Stimulated activated CD8-positive, alpha-beta memory T cell treated with anti-CD3 and anti-CD28 coated beads, Interleukin-7, amount 100 ng/mL, for 48 hours (primary cell): ENCODE results near the gene NUDT3.
"Not testable (repeated sequence)": the region's sequence is repeated elsewhere in the genome, so short reads cannot be mapped to it uniquely, and the experiment has no call there.

Source experiments
- DNase-seq, 2 donors: peaks; one replicate each; pipeline ENCODE4 v3.0.0-alpha.2; 2020; ENCODE audit warnings: low read depth in 1 of 2; ENCODE audit errors: extremely low read depth in 1 of 2

The NUDT3 gene

DNA sequence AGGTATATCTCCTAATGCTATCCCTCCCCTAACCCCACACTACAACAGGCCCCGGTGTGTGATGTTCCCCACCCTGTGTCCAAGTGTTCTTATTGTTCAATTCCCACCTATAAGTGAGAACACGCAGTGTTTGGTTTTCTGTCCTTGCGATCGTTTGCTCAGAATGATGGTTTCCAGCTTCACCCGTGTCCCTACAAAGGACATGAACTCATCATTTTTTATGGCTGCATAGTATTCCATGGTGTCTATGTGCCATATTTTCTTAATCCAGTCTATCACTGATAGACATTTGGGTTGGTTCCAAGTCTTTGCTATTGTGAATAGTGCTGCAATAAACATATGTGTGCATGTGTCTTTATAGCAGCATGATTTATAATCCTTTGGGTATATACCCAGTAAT lies 20.6 kb downstream of the NUDT3 start:
- not testable (repeated sequence) for DNase-seq

DNA sequence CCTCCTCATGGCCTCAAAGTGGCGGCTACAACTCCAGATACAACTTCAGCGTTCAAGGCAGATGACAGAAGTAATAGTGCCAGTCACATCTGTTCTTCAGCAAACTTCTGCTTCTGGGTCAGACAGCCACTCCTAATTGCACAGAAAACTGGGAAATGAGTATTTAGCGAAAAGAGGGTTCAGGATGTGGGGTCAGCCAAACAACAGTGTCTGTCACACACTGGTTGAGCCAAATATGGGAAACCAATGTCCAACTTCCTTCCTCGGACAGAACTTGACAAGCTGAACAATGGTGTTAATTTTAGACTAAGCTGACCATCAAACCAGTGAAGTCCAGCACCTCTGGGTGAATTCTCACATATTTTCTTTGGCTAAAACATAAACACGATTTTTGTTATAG lies 22.1 kb downstream of the NUDT3 start:
- DNase-seq: no peak

DNA sequence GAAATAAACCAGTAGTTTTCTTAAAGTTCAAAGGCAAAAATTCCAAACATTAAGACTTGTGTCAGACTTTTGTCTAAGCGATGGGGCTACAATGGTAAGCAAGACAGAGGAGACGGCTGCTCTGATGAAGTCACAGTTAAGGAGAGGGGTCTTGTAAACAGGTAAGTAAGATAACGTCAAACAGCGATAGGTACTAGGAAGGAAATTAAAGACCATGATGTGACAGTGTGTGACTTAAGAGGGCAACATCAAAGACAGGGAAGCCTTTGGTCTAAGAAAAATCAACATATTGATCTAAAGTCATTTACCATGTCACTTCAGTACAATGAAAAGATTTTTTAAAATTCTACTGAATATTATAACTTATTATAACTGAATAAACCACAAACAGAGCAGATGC lies 23.1 kb downstream of the NUDT3 start:
- DNase-seq: no peak

DNA sequence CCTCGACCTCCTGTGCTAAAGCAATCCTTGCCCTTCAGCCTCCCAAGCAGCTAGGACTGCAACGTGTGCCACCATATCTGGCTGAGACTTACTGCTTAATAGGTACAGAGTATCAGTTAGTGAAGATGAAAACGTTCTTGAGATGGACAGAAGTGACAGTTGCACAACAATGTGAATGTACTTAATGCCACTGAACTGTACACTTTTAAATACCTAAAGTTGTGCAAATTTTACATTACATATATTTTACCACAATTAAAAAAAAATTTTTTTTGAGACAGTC lies 25.9 kb downstream of the NUDT3 start:
- DNase-seq: no peak

DNA sequence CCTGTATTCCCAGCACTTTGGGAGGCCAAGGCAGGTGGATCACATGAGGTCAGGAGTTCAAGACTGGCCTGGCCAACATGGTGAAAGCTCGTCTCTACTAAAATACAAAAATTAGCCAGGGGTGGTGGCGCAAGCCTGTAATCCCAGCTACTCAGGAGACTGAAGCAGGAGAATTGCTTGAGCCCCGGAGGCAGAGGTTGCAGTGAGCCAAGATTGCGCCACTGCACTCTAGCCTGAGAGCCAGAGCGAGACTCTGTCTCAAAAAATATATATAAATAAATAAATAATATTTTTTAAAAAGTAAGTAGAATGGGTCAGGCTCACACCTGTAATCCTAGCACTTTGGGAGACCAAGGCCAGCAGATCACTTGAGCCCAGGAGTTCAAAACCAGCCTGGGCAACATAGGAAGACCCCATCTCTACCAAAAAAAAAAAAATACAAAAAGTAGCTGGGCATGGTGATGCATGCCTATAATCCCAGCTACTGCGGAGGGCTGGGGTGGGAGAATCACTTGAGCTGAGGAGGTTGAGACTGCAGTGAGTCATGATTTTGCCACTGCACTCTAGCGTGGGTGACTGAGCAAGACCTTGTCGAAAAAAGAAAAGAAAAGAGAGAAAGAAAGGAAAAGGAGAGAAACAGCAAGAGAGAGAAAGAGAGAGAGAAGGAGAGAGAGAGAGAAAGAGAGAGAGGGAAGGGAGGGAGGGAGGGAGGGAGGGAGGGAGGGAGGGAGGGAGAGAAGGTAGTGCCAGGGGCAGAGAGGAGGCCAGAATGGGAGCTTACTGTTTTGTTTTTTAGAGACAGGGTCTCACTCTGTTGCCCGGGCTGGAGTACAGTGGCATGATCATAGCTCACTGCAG lies 26.5 kb downstream of the NUDT3 start:
- DNase-seq: not testable (repeated sequence)

DNA sequence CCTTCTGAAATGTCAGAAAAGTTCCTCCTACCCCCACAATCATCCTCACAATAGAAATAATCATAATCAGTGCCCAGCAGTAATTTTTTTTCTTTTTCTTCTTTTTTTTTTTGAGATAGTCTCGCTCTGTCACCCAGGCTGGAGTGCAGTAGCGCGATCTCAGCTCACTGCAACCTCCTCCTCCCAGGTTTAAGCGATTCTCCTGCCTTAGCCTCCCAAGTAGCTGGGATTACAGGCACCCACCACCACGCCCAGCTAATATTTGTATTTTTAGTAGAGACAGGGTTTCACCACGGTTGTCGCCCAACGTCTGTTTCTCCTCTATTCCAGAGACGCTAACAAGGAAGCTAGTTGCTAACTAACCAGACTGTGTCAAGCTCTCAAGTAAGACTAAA lies 28.8 kb downstream of the NUDT3 start:
- DNase-seq: not testable (repeated sequence)

DNA sequence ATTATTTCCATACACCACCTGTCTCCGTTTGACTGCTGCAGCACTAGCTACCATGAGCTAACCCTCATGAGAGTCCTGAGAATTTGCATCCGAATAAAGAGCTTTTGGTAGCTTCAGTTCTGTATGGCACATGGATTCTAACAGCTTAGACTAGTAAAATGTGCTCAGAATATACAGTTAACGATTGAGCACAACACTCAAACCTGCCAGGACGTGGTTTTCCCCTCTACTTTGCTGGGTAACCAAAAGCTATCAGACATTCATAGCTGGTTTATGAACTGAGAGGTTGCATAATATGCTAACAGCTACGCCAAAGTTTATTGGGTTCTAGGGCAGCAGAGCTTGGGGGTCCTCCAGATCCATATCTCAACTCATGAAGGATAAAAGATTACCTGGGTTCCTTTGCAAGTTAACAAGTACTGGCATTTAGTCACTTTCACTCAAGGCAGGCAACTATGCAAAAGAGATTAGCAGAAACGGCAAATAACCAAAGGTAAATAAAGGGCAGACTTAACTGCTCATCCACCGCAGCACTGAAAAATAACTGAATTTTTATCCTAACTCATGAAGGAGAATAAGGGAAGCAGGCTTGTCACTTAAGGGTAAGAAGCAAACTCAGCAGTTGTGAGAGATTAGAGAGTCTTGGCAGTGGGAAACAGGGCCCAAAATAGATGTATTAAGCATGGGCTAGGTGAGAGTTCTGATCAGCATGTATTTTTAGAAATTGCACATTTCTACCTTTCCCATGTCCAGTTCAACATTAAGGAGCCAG lies 29.4 kb downstream of the NUDT3 start:
- no peak for DNase-seq

DNA sequence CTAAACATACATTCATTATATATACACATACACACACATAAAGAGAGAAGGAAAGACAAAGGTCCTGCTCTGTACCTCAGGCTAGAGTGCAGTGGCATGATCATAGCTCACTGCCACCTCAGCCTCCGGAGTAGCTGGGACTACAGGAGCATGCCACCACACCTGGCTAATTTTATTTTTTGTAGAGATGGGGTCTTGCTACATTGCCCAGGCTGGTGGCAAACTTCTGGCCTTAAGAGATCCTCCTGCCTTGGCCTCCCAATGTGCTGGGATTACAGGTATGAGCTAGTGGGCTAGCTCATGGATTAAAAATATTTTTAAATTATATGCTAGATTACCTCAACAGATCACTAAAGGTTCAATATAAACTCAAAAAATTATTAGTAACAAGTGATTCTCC lies 30.3 kb downstream of the NUDT3 start:
- DNase-seq: no peak

DNA sequence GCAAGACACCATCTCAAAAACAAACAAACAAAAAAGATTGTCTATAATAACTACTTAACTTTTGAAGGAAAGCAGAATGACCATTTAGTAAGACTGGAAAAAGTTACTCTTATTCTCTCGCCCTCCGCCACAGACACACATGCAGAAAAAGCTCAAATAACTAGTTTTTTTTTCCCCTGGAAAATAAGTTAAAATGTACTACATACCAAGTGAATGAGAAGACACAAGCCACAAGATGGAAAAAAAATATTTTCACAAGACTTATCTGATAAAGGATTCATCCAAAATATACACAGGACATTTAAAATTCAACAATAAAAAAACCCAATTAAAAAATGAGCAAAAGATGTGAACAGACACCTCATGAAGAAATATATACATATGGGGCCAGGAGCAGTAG lies 31.9 kb downstream of the NUDT3 start:
- no peak for DNase-seq

DNA sequence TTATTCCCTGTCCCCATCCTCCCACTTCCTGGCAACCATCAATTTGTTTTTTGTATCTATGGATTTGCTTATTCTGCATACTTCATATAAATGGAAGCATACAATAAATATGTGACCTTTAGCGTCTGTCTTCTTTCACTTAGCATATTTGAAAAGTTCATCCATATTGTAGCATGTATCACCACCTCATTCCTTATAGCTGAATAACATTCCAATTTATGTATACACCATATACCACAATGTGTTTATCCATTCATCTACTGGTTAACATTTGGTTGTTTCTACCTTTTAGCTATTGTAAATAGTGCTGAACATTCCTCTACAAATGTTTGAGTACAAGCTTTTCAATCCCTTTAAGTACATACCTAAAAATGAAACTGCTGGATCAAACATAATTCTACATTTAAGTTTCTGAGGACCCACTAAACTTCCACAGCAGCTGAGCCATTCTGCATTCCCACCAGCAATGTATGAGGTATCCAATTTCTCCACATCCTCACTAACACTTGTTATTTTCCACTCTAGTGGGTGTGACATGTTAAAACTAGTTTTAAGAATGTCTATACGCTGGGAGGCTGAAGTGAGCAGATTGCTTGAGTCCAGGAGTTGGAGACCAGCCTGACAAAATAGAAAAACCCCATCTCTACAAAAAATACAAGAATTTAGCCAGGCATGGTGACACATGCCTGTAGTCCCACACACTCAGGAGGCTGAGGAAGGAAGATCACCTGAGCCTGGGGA lies 32.9 kb downstream of the NUDT3 start:
- no peak for DNase-seq

DNA sequence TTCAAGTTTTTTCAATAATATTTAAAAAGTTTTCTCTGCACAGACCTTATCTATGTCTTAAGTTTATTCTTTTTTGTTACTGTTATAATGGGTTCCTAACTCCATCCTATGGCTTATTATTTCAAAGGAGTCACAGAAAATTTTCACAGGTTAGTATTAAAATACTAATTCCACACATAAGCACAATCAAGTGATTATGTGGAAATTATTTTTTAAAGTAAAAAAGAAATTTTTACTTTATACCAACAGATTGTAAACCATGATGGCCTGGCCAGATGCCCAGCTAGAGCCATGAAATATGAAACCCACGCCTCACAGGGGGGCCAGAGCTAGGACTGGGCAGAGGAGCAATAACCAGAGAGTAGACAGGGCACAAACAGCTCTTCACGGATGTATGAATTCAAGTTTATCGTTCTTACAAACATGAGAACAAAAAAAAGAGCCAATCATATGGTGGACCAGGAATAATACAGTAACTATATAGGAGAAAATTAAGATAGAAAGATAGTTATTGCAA lies 34.0 kb downstream of the NUDT3 start:
- no peak for DNase-seq

DNA sequence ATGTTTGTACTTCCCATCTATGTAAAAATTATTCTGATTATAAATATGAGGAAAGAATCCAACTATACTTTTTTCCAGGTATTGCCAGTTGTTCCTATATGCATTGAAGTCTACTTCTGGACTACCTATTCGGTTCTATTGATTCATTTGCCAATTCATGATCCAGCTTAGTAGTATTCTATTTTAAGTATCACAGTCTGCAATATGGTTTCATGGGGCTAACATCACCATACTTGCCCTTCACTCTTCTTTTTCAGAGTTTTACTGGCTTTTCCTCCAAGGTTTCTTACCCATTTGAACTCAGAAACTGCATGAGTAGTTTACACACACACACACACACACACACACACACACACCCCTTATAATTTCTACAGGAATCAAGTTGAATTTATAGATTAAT lies 34.5 kb downstream of the NUDT3 start:
- no peak for DNase-seq

DNA sequence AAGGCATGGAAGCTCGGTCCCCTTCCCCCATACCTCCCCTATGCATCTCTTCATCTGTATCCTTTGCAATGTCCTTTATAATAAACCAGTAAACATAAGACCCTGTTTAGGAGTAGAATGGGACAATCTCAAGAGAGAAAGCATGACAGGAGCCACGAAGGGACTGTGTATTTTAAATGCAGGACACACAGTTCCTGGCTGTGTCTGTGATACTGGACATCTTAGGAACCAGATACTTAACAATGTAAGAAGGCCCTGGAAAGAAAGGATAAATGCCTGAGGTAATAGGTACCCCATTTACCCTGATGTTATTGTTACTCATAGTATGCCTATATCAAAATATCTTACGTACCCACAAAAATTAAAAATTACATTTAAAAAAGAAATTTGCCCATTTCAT lies 36.6 kb downstream of the NUDT3 start:
- no peak for DNase-seq

DNA sequence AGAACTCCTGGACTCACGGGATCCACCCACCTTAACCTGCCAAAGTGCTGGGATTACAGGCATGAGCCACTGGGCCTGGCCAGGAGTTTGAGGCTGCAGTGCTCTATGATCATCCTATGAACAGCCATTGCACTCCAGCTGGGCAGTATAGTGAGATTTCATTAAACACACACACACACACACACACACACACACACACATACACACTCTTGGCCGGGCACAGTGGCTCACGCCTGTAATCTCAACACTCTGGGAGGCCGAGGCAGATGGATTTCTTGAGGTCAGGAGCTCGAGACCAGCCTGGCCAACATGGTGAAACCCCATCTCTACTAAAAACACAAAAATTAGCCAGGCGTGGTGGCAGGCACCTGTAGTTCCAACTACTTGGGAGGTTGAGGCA lies 38.2 kb downstream of the NUDT3 start:
- not testable (repeated sequence) for DNase-seq

DNA sequence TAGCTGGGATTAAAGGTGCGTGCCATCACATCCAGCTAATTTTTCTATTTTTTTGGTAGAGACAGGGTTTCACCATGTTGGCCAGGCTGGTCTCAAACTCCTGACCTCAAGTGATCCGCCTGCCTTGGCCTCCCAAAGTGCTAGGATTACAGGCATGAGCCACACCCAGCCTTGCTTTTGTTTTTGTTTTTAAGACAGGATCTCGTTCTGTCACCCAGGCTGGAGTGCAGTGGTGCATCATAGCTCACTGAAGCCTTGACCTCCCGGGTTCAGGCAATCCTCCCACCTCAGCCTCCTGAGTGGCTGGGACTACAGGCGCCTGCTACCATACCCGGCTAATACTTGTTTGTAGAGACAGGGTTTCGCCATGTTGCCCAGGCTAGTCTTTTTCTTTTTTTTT lies 38.9 kb downstream of the NUDT3 start:
- not testable (repeated sequence) for DNase-seq

DNA sequence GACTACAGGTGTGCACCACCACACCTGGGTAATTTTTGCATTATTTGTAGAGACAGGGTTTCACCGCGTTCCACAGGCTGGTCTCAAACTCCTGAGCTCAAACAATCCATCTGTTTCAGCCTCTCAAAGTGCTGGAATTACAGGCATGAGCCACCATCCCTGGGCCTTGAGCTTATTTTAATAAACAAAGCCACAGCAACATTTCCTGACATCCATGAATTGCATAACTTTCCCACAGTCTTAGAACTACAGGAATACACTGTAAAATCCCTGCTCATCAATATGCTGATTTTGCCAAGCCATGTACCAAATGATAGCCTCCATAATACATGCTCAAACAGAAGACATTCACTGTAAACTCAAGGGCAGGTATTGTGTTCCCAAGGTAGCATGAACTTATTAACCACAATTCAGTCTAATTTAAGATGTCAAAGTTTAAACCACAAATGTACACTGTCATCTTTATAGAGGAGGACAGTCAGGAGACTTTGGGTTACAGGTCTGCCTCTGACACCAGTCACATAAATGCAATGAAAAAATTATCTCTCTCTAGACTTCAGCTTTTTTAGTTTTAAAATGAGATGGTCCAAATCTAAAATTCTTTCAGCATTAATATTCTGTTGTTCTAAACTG lies 40.0 kb downstream of the NUDT3 start:
- DNase-seq: no peak

DNA sequence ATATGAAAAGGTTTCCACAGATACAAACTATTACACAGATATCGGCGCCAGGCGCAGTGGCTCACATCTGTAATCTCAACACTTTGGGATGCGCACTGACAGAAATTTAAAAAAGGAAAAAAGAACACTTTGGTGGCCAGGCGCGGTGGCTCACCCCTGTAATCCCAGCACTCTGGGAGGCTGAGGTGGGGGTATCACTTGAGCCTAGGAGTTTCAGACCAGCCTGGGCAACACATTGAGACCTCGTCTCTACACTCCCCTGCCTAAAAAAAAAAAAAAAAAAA lies 41.6 kb downstream of the NUDT3 start:
- DNase-seq: no peak

DNA sequence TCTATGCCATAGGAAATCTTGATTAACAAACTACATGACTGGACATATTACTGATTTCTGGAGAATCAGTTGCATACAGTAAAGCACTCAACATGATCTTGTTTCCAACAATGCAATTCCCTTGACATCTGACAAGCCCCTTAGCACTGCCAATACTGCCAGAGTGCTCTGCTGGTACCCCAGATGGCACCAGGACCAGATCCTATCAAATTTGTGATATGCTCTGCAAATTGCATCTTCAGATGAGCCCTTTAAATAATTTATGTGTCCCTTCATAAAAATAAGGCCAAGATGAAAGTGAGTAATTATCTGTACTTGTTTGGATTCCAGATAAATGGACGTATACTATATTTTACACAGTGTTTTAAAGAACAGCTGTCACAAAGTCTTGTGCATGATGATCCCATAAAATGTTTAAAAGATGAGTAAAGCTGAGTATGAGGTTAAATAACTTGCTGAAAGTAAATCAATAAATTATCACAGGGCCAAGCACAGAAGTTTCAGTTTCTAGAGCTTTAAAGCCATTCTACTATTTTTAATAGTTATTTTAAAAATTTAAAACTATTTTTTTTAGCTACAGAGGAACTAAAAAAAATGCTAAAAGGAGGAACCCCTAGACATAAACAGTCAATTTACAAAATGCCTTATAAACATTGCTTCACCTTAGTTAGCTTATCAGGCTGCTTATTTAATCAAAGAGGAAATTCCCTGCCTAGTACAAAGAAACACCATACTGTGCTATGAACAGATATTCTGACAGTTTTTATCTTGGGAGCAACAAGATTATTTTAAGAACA lies 42.1 kb downstream of the NUDT3 start:
- no peak for DNase-seq

DNA sequence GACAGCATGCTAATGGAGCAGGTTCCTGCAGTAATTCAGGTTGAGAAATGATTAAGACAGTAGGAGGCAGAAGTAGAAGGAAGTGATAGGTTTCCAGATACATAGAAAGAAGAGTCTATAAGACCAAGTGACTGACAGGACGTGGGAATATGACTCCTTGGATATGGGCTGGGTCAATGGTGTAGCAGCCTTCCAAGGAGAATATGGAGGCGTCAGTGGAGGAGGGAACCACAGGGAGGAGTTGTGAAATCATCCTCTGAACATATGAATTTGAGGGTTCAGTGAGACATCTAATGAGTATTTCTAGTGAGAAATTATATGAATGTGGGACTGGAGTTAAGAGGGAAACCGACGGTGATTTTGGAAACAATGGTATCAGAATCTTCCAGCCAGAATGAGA lies 43.3 kb downstream of the NUDT3 start:
- DNase-seq: no peak

DNA sequence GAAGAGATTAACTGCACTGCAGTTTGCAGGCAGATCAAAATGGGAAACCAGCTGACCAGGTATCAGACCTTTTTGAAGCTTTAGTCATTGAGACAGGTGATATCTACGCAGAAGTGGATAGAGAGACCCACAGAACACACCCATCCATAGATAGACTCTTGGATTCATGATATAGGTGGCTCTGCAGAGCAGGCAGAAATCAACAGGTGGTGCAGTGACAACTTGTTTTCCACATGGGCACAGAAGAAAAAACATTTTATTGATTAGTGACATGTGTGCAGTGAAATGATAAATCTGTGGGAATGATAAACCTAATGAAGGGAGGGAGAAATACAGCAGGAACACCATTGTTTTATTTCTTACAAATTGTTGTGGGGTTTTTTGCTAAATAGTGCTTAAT lies 45.2 kb downstream of the NUDT3 start:
- DNase-seq: no peak
